H4 (cell line): ENCODE data around the gene CAPN12. TPM values are rescaled to one million over a fixed set of nuclear protein-coding genes. Genes with fewer than 3 reads are reported as not detected.

Experiments
- DNase-seq: peaks from one replicate; pipeline ENCODE4 v3.0.0-alpha.2; 2015; ENCODE audit warnings: low spot score
- total RNA-seq: library from RNA; depleted of rRNA; stranded (reverse); fragments of >200 nt; shearing (Covaris generic); gene quantifications from 2 replicates; pipeline ENCODE4 v1.2.3, GENCODE V29; 2014

CAPN12 gene
- total RNA-seq, 1 experiment from 2014 or later: not detected

GRCh38 chr19:38726284-38726673 lies 18.0 kb downstream of the CAPN12 start:
- DNase-seq: no peak

- DNase-seq: no peak
These were observed 18.6 kb downstream of the CAPN12 start for GRCh38 chr19:38725469-38726283.

GRCh38 chr19:38723990-38724854 lies 20.1 kb downstream of the CAPN12 start:
- DNase-seq: no peak

- DNase-seq: no peak
These were observed 20.7 kb downstream of the CAPN12 start for GRCh38 chr19:38723606-38723965.

GRCh38 chr19:38722947-38723605 lies 21.2 kb downstream of the CAPN12 start:
- DNase-seq: no peak

GRCh38 chr19:38721979-38722773 lies 22.1 kb downstream of the CAPN12 start:
- DNase-seq: no peak

GRCh38 chr19:38721496-38721895 lies 22.8 kb downstream of the CAPN12 start:
- DNase-seq: no peak

GRCh38 chr19:38720559-38721236 lies 23.6 kb downstream of the CAPN12 start:
- no peak for DNase-seq

GRCh38 chr19:38719761-38720558 lies 24.3 kb downstream of the CAPN12 start:
- DNase-seq: peak; percentile 63

- peak; percentile 69 for DNase-seq
These were observed 25.3 kb downstream of the CAPN12 start for GRCh38 chr19:38718747-38719543.

GRCh38 chr19:38717855-38718254 lies 26.4 kb downstream of the CAPN12 start:
- DNase-seq: no peak

GRCh38 chr19:38717051-38717450 lies 27.2 kb downstream of the CAPN12 start:
- DNase-seq: no peak

- no peak for DNase-seq
These were observed 28.7 kb downstream of the CAPN12 start for GRCh38 chr19:38715555-38715954.

GRCh38 chr19:38714354-38714778 lies 29.9 kb downstream of the CAPN12 start:
- DNase-seq: no peak

- DNase-seq: no peak
These were observed 30.4 kb downstream of the CAPN12 start for GRCh38 chr19:38713865-38714264.

- DNase-seq: no peak
These were observed 31.0 kb downstream of the CAPN12 start for GRCh38 chr19:38713227-38713649.

- DNase-seq: no peak
These were observed 32.0 kb downstream of the CAPN12 start for GRCh38 chr19:38712161-38712748.

GRCh38 chr19:38711726-38712153 lies 32.5 kb downstream of the CAPN12 start:
- DNase-seq: peak; percentile 60
